ENCODE results near the gene DIAPH1.

The DIAPH1 gene

GRCh38 chr5:141639357-141640050, 20.7 kb upstream of the DIAPH1 start:
- DNase-seq, result no peak

- no peak for DNase-seq
Observed at GRCh38 chr5:141638771-141639170, 20.0 kb upstream of the DIAPH1 start.

GRCh38 chr5:141637767-141638419, 19.1 kb upstream of the DIAPH1 start:
- peak; percentile 66 to 73 for DNase-seq

GRCh38 chr5:141637123-141637766, 18.4 kb upstream of the DIAPH1 start:
- DNase-seq, result peak; percentile 24 to 53

GRCh38 chr5:141636413-141637122, 17.8 kb upstream of the DIAPH1 start, which contains the start of the genes HDAC3 and RELL2:
Gene HDAC3, minus strand, starts transcription at chr5:141636849. Its CDS starts 59 bp downstream, at chr5:141636790.
Gene RELL2, plus strand, starts transcription at chr5:141636997. Its CDS starts 1,229 bp downstream, at chr5:141638226.
- DNase-seq, result peak; percentile 91 to 93

- no peak for DNase-seq
Observed at GRCh38 chr5:141636106-141636412, 17.3 kb upstream of the DIAPH1 start.

GRCh38 chr5:141635646-141636045, 16.8 kb upstream of the DIAPH1 start:
- no peak for DNase-seq

GRCh38 chr5:141634720-141635119, 15.9 kb upstream of the DIAPH1 start:
- DNase-seq, result no peak

- DNase-seq, result no peak
Observed at GRCh38 chr5:141633871-141634561, 15.2 kb upstream of the DIAPH1 start.

GRCh38 chr5:141632650-141633049, 13.8 kb upstream of the DIAPH1 start:
- DNase-seq, result no peak

- DNase-seq, result no peak
Observed at GRCh38 chr5:141630570-141631140, 11.9 kb upstream of the DIAPH1 start.

- no peak for DNase-seq
Observed at GRCh38 chr5:141628175-141628788, 9.5 kb upstream of the DIAPH1 start.

GRCh38 chr5:141623611-141624010, 4.8 kb upstream of the DIAPH1 start:
- DNase-seq, result no peak

GRCh38 chr5:141623186-141623585, 4.4 kb upstream of the DIAPH1 start:
- peak in 1 of 2 donors; percentile 49 for DNase-seq

GRCh38 chr5:141618030-141618803, 583 bp downstream of the DIAPH1 start:
- peak; percentile 42 to 66 for DNase-seq

- DNase-seq, result no peak
Observed at GRCh38 chr5:141617682-141618029, 1.1 kb downstream of the DIAPH1 start.

- DNase-seq, result no peak
Observed at GRCh38 chr5:141617128-141617527, 1.7 kb downstream of the DIAPH1 start.

GRCh38 chr5:141615991-141616720, 2.6 kb downstream of the DIAPH1 start:
- no peak for DNase-seq

- DNase-seq, result no peak
Observed at GRCh38 chr5:141613344-141613743, 5.5 kb downstream of the DIAPH1 start.

- DNase-seq, result no peak
Observed at GRCh38 chr5:141611289-141611688, 7.5 kb downstream of the DIAPH1 start.

All from CD4-positive, alpha-beta T cell treated with Interleukin-4 for 1 hour (primary cell).